Right renal cortex interstitium (tissue), 3 donors: ENCODE results near the gene UBR1. TPM values are rescaled to one million over a fixed set of nuclear protein-coding genes. Genes with fewer than 3 reads are reported as not detected.
A peak's percentile ranks its signal among the peaks of the same experiment; 100 is the strongest.
"Not testable (repeated sequence)": the region's sequence is repeated elsewhere in the genome, so short reads cannot be mapped to it uniquely, and the experiment has no call there.

ENCODE experiments used
- DNase-seq, 3 donors: peaks; one replicate each; pipeline ENCODE4 v3.0.0-alpha.2; 2013; ENCODE audit warnings: low read depth in 3 of 3, low spot score in 2 of 3
- polyA plus RNA-seq, 3 donors: library from polyadenylated mRNA; unstranded; fragments of 120-200 nt; gene quantifications; one replicate each; pipeline ENCODE4 v1.2.1, GENCODE V29; 2013; ENCODE audit not compliant: insufficient read length in 3 of 3

The UBR1 gene
- polyA plus RNA-seq, 3 donors = 22.6 to 23.8 (median 22.9) TPM

DNA sequence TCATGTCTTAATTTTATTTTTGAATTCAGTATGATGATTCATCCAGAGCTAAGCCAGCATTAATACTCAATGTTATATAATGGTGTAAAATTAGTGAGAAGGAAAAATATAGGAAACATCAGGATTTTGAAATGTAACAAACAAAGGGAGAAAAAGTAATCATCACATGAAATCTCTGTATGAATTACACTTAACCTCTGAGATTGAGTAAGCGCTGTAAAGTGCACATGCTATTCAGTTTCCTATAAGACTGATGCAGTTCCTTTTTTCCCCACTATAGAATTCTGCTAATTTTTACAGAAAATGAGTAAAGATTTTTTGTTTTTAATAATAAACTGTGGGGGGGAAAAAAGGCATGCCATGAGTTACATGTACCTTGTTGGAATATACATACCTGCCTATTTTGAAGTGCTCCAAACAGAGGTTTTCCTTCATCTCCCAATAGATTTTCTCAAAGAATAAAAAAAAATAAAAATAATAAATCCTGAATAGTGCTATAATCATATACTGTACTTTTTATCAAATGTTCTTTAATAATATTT is 121.3 kb downstream of the UBR1 start:
- no peak for DNase-seq

DNA sequence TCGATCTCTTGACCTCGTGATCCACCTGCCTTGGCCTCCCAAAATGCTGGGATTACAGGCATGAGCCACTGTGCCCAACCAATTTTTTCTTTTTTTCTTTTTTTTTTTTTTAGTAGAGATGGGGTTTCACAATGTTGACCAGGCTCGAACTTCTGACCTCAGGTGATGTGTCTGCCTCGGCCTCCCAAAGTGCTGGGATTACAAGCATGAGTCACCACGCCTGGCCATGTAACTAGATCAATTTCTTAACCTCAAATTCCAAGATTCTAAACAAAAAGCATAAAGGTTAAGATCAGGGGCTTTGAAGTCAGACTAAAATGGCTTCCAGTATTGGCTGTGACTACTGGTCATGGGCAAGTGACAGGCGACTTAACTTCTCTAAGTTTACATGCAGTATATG is 126.7 kb downstream of the UBR1 start:
- DNase-seq = not testable (repeated sequence)

DNA sequence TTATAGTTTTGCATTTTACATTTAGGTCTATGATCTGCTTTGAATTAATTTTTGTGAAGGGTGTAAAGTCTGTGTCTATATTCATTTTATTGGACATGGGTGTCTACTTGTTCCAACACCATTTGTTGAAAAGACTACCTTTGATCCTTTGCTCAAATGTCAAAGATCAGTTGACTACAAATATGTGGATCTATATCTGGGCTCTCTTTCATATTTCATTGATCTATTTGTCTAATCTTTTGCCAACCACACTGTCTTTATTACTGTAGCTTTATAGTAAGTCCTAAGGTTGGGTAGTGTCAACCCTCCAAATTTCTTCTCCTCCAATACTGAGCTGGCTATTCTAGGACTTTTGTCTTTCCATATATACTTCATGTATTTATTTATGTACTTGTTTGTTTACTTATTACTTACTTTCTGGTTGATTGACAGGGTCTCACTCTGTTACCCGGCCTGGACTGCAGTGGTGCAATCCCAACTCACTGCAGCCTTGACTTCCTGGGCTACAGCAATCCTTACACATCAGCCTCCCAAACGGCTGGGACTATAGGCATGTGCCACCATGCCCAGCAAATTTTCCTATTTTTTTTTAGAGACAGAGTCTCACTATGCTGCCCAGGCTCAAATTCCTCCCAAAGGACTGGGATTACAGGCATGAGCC is 131.5 kb downstream of the UBR1 start:
- no peak for DNase-seq

DNA sequence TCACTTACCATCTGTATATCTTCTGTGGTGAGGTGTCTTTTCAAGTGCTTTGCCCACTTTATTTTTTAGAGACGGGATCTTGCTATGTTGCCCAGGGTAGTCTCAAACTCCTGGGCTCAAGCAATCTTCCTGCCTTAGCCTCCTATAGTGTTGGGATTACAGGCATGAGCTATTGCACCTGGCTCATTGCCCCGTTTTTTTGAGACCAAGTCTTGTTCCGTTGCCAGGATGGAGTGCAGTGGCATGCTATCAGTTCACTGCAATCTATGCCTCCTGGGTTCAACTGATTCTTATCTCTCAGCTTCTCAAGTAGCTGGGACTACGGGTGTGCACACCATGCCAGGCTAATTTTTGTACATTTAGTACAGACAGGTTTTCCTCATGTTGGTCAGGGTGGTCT is 132.7 kb downstream of the UBR1 start:
- no peak for DNase-seq

DNA sequence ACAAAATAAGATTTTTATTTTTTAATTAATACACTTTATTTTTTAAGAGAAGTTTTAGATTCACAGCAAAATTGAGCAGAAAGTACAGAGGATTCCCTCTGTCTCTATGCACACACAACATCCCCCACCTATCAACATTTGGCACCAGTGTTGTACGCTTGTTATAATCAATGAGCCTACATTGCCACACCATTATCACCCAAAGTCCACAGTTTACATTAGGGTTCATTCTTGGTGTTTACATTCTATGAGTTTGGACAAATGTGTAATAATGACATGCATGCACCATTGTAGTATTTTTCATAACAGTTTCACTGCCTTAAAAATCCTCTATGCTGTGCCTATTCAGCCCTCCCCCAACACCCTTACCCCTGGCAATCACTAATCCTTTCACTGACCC is 134.0 kb downstream of the UBR1 start:
- no peak for DNase-seq

DNA sequence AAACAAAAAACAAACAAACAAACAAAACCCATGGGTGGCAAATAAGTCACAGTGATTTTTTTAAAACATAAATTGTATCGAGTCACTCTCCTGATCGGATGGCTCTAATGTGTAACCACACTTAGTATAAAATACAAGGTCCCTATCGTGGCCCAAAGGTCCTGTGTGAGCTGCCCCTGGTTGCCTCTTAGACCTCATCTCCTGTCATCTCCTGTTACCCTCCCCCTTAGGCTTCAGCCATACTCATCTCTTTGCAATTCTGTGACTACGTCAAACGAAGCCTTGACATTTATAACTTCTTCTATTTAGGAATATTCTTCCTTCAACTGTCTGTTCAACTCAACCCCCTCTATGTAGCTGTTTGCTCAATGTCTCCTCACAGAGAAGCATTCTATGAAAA is 141.4 kb downstream of the UBR1 start:
- DNase-seq = no peak

DNA sequence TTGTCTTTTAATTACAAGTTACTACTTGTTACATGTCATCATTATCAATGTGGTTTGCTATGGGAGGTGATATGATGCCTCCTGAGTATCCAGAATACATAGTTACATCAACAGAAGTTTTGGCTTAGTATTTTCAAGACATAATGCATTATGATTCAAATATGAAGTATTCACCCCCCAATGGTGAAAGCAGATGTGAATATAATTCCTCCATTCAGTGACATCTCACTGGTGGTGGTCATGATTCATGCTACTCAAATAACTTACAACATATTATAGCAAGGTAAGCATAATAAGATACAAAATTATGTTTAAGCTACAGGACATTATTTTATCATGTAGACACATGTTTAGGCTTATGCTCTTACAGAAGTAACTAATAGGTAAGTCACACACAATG is 150.3 kb downstream of the UBR1 start:
- no peak for DNase-seq

DNA sequence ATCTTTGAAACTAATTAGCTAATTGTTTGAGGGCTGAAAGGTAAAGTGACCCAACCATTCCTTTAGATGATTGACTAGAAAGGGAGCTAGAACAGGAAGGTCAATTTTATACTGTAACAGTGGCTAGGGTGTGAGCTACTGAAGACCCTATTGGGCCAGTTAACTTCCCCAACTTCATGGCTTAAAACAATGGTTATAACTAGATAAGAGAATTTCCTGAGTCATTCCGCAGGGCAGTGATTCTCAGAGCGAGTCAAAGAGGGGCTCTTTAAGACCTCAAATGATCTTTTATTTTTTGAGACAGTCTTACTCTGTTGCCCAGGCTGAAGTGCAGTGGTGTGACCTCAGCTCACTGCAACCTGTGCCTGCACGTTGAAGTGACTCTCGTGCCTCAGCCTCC is 151.5 kb downstream of the UBR1 start:
- DNase-seq = no peak

DNA sequence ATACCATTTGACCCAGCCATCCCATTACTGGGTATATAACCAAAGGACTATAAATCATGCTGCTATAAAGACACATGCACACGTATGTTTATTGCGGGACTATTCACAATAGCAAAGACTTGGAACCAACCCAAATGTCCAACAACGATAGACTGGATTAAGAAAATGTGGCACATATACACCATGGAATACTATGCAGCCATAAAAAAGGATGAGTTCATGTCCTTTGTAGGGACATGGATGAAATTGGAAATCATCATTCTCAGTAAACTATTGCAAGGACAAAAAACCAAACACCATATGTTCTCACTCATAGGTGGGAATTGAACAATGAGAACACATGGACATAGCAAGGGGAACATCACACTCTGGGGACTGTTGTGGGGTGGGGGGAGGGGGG is 156.9 kb downstream of the UBR1 start:
- DNase-seq = not testable (repeated sequence)

DNA sequence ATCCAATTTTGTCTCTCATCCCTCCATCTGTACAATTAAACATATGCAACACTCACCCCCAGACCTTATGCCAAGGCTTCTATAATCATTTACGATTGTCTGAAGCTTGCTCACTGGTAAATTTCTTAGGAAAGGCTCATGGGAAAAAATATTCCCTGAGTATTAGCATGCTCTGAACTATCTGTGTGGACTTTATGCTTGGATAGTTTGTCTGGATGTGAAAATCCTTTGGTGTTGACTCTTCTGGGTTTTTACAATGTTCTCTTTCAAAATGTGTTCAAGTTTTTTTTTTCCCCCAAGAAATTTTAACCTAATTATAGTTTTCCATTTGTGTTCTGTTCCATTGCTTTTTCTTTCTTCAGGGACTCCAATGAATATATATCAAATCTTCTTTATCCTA is 165.3 kb downstream of the UBR1 start:
- DNase-seq = no peak

DNA sequence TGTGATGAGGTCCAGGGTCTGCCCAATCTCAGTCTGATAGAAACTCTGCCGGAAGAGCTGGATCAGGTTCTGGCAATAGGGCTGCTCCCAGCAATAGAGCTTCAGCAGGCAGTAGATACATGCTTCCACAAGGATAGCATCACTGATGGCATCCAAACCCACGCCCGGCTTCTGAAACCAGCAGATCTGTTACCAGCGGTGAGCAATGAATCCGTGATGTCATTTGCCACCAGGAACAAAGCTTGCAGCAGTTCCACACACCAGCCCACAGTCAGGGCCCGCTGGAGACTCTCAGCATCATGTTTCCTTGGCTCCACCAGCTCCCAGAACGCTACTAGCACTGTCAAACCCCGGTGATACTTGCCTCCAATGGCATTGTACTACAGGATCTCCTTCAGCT is 166.0 kb downstream of the UBR1 start:
- DNase-seq = no peak

DNA sequence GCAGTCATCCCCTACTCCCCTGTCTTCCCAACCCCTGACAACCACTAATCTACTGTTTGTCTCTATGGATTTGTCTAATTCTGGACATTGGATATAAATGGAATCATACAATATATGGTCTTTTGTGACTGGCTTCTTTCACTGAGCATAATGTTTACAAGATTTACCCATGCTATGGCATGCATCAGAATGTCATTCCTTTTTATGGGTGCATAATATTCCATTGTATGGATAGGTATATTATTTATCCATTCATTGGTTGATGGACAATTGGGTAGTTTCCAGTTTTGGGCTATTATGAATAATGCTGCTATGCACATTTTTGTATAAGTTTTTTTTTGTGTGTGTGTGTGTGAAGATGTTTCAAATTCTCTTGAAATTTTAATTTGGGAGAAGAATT is 168.7 kb downstream of the UBR1 start:
- DNase-seq = no peak

DNA sequence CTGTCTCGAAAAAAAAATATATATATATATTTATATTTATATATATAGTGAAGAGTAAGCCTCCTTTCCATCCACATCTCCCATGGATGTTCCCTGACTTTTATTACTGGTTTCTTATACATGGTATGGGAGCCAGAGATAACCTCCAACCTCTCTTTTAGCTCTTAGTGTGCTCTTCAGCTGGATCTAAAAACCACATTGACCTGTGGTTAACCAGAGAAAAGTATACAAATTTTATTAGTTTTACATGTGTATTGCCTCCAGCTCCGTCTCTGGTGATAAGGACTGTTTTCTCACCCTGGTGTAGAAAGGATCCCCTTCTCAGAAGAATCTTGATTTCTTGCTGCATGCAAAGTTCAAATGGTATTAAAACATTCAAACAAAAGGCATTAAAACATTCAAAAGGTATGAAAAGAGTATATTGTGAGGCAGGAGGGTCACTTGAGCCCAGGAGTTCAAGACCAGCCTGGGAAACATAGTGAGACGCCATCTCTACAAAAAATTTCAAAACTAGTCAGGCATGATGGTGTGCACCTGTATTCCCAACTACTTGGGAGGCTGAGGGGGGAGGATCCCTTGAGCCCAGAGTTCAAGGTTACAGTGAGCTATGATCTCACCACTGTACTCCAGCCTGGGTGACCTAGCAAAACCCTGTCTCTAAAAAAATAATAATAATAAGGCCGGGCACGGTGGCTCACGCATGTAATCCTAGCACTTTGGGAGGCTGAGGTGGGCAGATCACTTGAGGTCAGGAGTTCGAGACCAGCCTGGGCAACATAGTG is 171.8 kb downstream of the UBR1 start:
- DNase-seq = no peak

DNA sequence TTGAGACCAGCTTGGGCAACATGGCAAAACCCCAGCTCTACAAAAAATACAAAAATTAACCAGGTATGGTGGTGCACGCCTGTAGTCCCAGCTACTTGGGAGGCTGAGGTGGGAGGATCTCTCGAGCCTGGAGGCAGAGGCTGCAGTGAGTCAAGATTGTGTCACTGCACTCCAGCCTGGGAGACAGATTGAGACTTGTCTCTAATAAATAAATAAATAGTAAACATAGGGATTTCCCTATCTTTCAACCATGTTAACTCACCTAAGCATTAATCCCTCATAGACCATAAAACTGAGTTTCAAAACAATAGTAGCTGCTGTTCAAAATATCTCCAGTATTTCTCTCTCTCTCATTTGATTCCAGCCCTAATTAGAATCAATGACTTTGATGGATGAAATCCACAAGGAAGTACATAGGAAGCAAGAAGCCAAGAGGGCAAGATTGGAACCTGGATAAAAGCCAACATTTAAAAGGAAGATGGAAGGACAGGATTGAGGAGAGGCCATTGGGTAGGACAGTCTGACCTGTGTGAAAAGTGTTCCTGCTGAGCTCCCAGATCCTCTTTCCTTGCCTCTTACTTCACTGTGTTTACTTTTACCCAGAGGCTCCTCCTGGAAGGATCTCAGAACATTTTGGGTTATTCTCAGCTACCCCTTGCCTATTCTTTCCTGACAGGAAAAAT is 172.9 kb downstream of the UBR1 start:
- DNase-seq = no peak

DNA sequence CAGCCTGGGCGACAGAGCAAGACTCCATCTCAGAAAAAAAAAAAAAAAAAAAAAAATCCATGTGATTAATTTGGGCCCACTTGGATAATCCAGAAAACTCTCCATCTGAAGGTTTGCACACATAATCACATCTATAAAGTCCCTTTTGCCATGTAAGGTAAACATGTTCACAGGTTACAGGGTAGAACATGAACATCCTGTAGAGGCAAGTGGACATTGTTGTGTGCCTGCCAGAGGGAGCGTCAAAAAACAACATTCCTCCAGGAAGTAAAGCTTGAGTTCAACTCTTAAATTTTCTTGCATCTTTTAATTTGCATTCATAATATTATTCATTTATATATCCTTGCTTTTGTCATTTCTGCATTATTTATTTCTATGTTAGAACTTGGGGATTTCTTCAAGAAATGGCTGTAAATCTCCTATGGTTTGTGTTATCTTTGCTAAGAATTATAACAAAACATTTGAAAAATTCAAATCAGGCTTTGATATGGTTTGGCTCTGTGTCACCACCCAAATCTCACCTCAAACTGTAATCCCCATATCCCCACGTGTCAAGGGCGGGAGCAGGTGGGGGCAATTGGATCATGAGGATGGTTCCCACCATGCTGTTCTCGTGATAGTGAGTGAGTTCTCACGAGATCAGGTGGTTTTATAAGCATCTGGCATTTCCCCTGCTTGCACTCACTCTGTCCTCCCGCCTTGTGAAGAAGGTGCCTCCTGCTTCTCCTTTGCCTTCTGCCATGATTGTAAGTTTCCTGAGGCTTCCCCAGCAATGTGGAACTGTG is 173.9 kb downstream of the UBR1 start:
- DNase-seq = no peak

DNA sequence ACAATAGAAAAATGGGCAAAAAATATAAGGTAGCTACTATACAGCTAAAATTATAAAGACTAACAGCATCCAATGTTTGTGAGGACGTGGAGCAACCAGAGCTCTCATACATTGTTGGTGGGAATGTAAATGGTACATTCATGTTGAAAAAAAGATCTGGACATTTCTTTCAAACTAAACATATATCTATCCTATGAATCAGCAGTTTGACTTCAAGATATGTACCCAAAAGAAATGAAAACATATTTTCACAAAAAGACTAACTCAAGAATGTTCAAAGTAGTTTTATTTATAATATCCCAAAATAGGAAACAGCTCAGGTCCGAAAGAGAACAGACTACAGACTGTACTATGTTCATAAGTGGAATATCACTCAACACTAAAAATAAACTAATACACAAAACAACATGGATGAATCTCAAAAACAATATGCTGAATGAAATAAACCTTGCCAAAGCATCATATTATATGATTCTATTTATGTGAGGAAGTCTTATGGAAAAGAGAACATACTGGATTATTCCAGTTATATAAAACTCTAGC is 176.5 kb downstream of the UBR1 start:
- DNase-seq = no peak

DNA sequence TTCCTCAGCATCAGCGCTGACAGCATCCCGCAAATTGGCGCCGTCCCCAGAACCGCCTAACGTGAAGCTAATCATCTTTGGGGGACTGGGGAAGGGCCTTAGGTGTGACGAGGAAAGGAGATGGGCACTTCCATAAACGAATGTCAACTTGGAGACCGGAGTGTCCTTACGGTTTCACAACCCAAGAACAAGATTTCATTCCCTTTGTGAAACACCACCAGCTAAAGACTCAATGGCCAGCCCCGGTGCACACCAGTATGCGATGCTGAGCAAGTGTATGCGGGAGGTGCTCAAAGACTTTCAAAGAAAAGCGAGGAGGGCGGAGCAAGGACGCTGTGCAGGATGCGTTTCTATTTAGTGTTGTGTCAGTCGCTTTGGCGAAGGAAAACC is 184.5 kb downstream of the UBR1 start:
- peak in 1 of 3 donors; percentile 15 for DNase-seq

DNA sequence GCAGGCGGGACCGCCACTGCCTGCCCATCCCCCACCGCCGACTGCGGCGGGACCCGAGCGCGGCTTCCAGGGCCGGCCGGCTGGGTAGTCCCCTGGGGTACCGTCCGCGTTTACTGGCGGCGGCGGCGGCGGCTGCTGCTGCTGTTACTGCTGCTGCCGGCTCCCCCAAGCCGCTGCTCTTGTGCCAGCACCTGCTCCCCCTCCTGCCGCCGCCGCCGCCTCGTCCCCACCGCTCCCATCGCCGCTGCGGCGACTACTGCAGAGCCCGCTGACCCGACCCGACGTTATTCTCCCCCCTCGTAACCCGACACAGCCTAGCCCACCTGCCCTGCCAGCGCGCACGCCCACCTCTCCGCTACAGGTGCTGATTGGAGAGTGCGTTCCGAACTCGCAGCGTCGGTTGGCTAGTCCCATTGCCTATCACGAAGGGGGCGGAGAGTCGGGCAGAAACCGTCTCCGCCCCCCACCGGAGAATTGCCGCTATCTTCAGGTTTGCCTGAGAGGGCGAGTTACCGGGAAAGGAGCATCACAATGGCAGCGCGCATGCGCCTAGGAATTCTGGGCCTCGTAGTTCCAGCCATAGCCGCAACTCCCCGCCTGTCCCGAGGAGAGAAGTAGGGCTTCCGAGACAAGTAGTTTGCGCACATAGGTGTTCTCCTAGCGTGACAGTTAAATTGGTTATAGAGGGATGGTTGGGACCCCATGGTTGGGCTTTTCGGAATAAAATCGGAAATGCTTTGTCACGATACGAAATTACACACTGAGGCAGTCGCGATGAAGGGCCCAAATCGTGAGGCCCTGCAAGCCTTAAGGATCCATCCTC is 185.1 kb downstream of the UBR1 start, which contains the start of gene TTBK2:
TTBK2 (minus strand) TSS at position 260 of the 823 bp plus-strand sequence. CDS start 42,161 bp downstream, outside the sequence.
- peak; percentile 95 to 98 (median 98) for DNase-seq

DNA sequence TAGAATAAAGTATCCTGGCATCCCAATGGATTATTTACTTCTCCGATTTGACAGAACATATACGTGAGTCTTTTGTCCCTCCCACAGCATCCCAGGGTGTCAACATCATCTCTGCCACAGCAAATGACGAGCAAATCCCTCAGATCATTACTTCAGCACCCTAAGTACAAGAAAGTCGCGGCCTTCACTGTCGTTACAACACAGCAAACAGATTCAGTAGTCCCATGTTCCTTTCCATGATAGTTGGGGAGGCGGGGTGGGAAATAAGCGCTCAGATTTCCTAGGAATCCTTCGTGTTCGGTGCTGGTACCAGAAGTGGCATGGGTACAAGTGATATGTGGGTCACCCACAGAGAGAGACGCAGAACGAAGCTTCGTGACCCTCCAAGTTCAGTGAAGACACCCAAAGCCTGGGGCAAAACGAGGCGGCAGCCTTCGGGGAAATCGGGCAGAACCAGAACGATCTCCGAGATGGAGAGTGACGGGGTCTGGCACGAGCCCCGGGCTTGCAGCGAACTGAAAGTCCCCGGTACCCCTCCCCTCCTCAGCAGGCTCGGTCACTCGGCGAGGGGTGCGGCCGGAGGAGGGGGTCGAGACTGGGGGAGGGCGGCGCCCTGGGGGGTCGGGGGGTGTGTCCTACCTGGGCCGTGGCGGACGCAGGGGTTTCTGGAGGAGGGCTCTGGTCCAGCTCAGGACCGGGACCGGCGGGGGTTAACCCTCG is 185.9 kb downstream of the UBR1 start:
- peak in 2 of 3 donors; percentile 33 to 41 for DNase-seq
